ENCODE data around the gene AGRN. TPM values are rescaled to one million over a fixed set of nuclear protein-coding genes. Genes with fewer than 3 reads are reported as not detected.

AGRN gene
- total RNA-seq, 4 donors from 2014 or later = 10.9 to 35.7 (median 20.6) TPM

GRCh38 chr1:1041873-1042272 is 22.0 kb downstream of the AGRN start:
- Histone ChIP-seq H3K36me3 (peaks cover 0 to 55% (median 0%) of the 10 kb centered on the region in 3 donors), H3K27me3 (peaks cover 0 to 16% of the 10 kb centered on the region in 2 donors), H3K27ac (no peak overlapping the region), H3K4me3 (no peak overlapping the region), H3K4me1 (peaks cover 0 to 26% (median 12%) of the 10 kb centered on the region in 4 donors), H3K9me3 (no peaks in the 10 kb centered on the region)
- no peak for DNase-seq (ENCODE audit: low spot score in 2 of 2)
- WGBS, 2 donors = 91 to 94% methylated on average over 22 to 25 of the region's 25 CpGs
- TF ChIP-seq EP300 (IDR thresholded peaks at IDR 0.05) = no peak
- no peak for TF ChIP-seq CTCF (IDR thresholded peaks at IDR 0.05)
- TF ChIP-seq POLR2A (IDR thresholded peaks at IDR 0.05) = no peak

DNA sequence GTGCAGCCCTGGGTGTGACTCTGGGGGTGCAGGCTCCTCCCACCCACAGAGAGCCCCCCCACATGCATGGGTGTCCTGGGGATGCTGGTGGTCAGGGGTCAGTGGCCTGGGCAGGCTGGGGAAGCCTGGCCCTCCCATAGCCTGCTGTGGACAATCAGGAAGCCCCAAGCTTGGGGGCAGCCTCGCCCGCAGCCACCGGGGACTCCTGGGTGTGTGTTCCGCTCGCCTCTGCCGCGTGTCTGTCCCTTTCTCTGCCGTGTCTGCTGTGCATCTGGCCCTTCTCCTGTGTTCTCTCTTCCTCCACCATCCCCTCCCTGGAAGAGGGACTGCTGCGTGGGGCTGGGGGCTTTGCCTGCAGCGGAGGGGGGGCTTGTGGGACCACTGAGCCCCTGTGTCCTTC is 22.9 kb downstream of the AGRN start:
- WGBS, 2 donors = 85 to 92% methylated on average over 5 to 10 of the region's 10 CpGs
- DNase-seq (ENCODE audit: low spot score in 2 of 2) = no peak
- peaks cover 0 to 56% (median 0%) of the 10 kb centered on the region in 3 donors for H3K36me3 ChIP-seq
- H3K27ac ChIP-seq = no peak overlapping the region
- no peaks in the 10 kb centered on the region for H3K9me3 ChIP-seq
- no peak for TF ChIP-seq POLR2A (IDR thresholded peaks at IDR 0.05)
- no peak for TF ChIP-seq EP300 (IDR thresholded peaks at IDR 0.05)
- no peak for TF ChIP-seq CTCF (IDR thresholded peaks at IDR 0.05)
- H3K4me3 ChIP-seq = no peak overlapping the region
- peaks cover 0 to 26% (median 12%) of the 10 kb centered on the region in 4 donors for H3K4me1 ChIP-seq
- peaks cover 0 to 16% of the 10 kb centered on the region in 2 donors for H3K27me3 ChIP-seq

DNA sequence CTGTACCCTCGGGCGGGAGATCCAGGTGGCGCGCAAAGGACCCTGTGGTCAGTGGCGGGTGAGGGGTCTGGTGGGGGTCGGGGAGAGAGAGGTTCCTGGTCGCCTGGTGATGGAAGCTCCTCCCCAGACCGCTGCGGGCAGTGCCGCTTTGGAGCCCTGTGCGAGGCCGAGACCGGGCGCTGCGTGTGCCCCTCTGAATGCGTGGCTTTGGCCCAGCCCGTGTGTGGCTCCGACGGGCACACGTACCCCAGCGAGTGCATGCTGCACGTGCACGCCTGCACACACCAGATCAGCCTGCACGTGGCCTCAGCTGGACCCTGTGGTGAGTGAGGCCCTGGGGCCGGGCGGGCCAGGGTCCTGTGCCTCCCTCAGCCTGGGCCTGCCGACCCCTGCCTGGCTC is 23.5 kb downstream of the AGRN start:
- WGBS, 2 donors = 91 to 92% methylated on average over 13 to 23 of the region's 27 CpGs
- peaks cover 0 to 16% of the 10 kb centered on the region in 2 donors for H3K27me3 ChIP-seq
- no peak for DNase-seq (ENCODE audit: low spot score in 2 of 2)
- TF ChIP-seq POLR2A (IDR thresholded peaks at IDR 0.05) = no peak
- no peak for TF ChIP-seq CTCF (IDR thresholded peaks at IDR 0.05)
- TF ChIP-seq EP300 (IDR thresholded peaks at IDR 0.05) = no peak
- H3K4me1 ChIP-seq = peaks cover 0 to 26% (median 12%) of the 10 kb centered on the region in 4 donors
- H3K27ac ChIP-seq = no peak overlapping the region
- H3K9me3 ChIP-seq = no peaks in the 10 kb centered on the region
- H3K4me3 ChIP-seq = no peak overlapping the region
- H3K36me3 ChIP-seq = peaks cover 0 to 62% (median 0%) of the 10 kb centered on the region in 3 donors

GRCh38 chr1:1043921-1044320 is 24.0 kb downstream of the AGRN start:
- H3K27me3 ChIP-seq = peaks cover 0 to 16% of the 10 kb centered on the region in 2 donors
- WGBS, 2 donors = 96 to 97% methylated on average over 29 to 33 of the region's 33 CpGs
- H3K4me3 ChIP-seq = no peak overlapping the region
- H3K9me3 ChIP-seq = no peaks in the 10 kb centered on the region
- H3K4me1 ChIP-seq = peaks cover 0 to 24% (median 12%) of the 10 kb centered on the region in 4 donors
- no peak overlapping the region for H3K27ac ChIP-seq
- peaks cover 0 to 62% (median 0%) of the 10 kb centered on the region in 3 donors for H3K36me3 ChIP-seq
- no peak for TF ChIP-seq EP300 (IDR thresholded peaks at IDR 0.05)
- DNase-seq (ENCODE audit: low spot score in 2 of 2) = no peak

DNA sequence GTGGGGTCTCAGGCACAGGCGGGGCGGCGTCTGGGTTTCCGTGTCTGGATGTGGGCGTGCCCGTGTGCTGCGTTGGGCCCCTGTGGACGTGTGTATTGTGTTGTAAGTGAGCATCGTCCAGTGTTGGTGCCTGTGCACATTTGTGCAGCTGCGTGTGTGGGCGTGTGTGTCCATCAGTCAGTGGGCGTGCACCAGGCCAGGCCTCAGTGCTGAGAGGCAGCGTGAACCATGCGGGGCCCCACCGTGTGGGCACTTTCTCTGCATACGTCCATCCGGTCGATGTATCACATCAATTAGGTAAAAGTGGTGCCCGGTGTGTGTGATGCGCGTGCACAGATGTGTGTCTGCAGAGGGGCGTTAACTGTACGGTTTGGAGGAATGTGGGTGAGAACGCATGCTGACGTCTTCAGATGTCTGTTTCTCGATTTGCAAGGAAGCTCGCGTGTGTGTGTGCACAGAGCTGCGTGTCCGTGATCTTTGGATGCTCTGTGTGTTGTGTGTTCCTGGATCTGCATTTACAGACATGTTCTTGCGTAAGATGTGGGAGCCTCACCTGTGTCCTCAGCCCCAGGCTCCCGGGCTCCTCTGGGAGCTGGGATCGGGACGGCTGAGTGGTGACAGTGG is 24.6 kb downstream of the AGRN start:
- no peak overlapping the region for H3K27ac ChIP-seq
- TF ChIP-seq POLR2A (IDR thresholded peaks at IDR 0.05) (no peak), EP300 (IDR thresholded peaks at IDR 0.05) (no peak), CTCF (IDR thresholded peaks at IDR 0.05) (no peak)
- DNase-seq (ENCODE audit: low spot score in 2 of 2) = no peak
- no peak overlapping the region for H3K4me3 ChIP-seq
- peaks cover 0 to 11% of the 10 kb centered on the region in 2 donors for H3K27me3 ChIP-seq
- H3K4me1 ChIP-seq = peaks cover 0 to 18% (median 10%) of the 10 kb centered on the region in 4 donors
- peaks cover 0 to 68% (median 0%) of the 10 kb centered on the region in 3 donors for H3K36me3 ChIP-seq
- no peaks in the 10 kb centered on the region for H3K9me3 ChIP-seq
- 89% methylated on average over 31 to 33 of the region's 34 CpGs for WGBS, 2 donors
